GM23338 (cell line): Measurements from ENCODE around the gene NR3C1. TPM values are rescaled to one million over a fixed set of nuclear protein-coding genes. Genes with fewer than 3 reads are reported as not detected.

Experiments
- ATAC-seq: fragments of 200-7000 bp; cut with Tn5 transposase; 3 replicates; pipeline ENCODE4 v1.9.1; 2020
- DNase-seq: peaks from one replicate; pipeline ENCODE4 v3.0.0-alpha.2; 2015; ENCODE audit warnings: low spot score
- H2AFZ ChIP-seq: fragments of 200-600 bp; sonication (generic); 2 replicates; pipeline ENCODE4 v1.8.0; 2016; ENCODE audit warnings: antibody characterized with exemption, mild to moderate bottlenecking, moderate library complexity
- H3F3A ChIP-seq: fragments of 200-600 bp; sonication (generic); replicated peaks from 2 replicates; pipeline ENCODE4 v1.8.0; 2017; ENCODE audit warnings: antibody characterized with exemption, mixed run types, low read depth
- H3K27ac ChIP-seq: fragments of 200-600 bp; sonication (generic); 2 replicates; pipeline ENCODE4 v1.6.1; 2016; ENCODE audit warnings: low read depth
- H3K27me3 ChIP-seq: fragments of 200-600 bp; sonication (generic); 2 replicates; pipeline ENCODE4 v1.8.0; 2016; ENCODE audit warnings: mild to moderate bottlenecking, mixed run types, moderate library complexity; ENCODE audit not compliant: insufficient read depth
- H3K36me3 ChIP-seq: fragments of 200-600 bp; sonication (generic); 2 replicates; pipeline ENCODE4 v1.8.0; 2016; ENCODE audit warnings: mild to moderate bottlenecking; ENCODE audit not compliant: insufficient read depth
- H3K4me1 ChIP-seq: fragments of 200-600 bp; sonication (generic); 2 replicates; pipeline ENCODE4 v1.8.0; 2016; ENCODE audit warnings: mild to moderate bottlenecking, moderate library complexity; ENCODE audit not compliant: insufficient read depth
- H3K4me2 ChIP-seq: fragments of 200-600 bp; sonication (generic); 2 replicates; pipeline ENCODE4 v1.7.1; 2017; ENCODE audit warnings: mixed run types
- H3K4me3 ChIP-seq: fragments of 200-600 bp; sonication (generic); 2 replicates; pipeline ENCODE4 v1.6.1; 2016; ENCODE audit warnings: mixed run types
- H3K79me2 ChIP-seq: fragments of 200-600 bp; sonication (generic); replicated peaks from 2 replicates; pipeline ENCODE4 v1.8.0; 2017; ENCODE audit warnings: mild to moderate bottlenecking; ENCODE audit not compliant: insufficient read depth
- H3K9me2 ChIP-seq: fragments of 200-600 bp; sonication (generic); 2 replicates; pipeline ENCODE4 v1.8.0; 2017; ENCODE audit not compliant: insufficient read depth
- H4K20me1 ChIP-seq: fragments of 200-600 bp; sonication (generic); replicated peaks from 2 replicates; pipeline ENCODE4 v1.8.0; 2017; ENCODE audit warnings: mild to moderate bottlenecking; ENCODE audit not compliant: insufficient read depth
- H3K27ac Mint-ChIP-seq: 2 replicates; pipeline ENCODE4 v1.8.0; 2020; ENCODE audit warnings: inconsistent platforms, mild to moderate bottlenecking, moderate library complexity, mixed read lengths
- H3K27me3 Mint-ChIP-seq: 3 replicates; pipeline ENCODE4 v1.8.0; 2022; ENCODE audit warnings: low read depth, mild to moderate bottlenecking, moderate library complexity, mixed read lengths, inconsistent platforms; ENCODE audit not compliant: insufficient read depth, poor library complexity
- H3K36me3 Mint-ChIP-seq: 3 replicates; pipeline ENCODE4 v1.8.0; 2021; ENCODE audit warnings: low read depth, mild to moderate bottlenecking, inconsistent platforms, moderate library complexity, mixed read lengths
- H3K4me1 Mint-ChIP-seq: 3 replicates; pipeline ENCODE4 v1.8.0; 2020; ENCODE audit warnings: mild to moderate bottlenecking, inconsistent platforms, mixed read lengths
- H3K4me3 Mint-ChIP-seq: 3 replicates; pipeline ENCODE4 v1.8.0; 2021; ENCODE audit warnings: moderate library complexity, mild to moderate bottlenecking, inconsistent platforms, mixed read lengths
- H3K9me3 Mint-ChIP-seq: 3 replicates; pipeline ENCODE4 v1.8.0; 2020; ENCODE audit warnings: moderate library complexity, mild to moderate bottlenecking, inconsistent platforms, mixed read lengths
- CREB1 ChIP-seq: fragments of 250-450 bp; sonication (Bioruptor Pico); IDR thresholded peaks from 2 replicates; pipeline ENCODE4 v1.5.0; 2020; ENCODE audit warnings: low read depth, mild to moderate bottlenecking, moderate library complexity
- CTCF ChIP-seq, 2 experiments: fragments of 200-600 bp in 1 of 2; sonication (generic) in 1 of 2; conservative IDR thresholded peaks; 2 replicates each; pipeline versions ENCODE4 v1.5.1 to v1.6.1; 2016 to 2017; ENCODE audit warnings: antibody characterized with exemption in 2 of 2, low read depth in 2 of 2, mild to moderate bottlenecking in 2 of 2, moderate library complexity in 1 of 2
- ETS1 ChIP-seq: IDR thresholded peaks from 2 replicates; pipeline ENCODE4 v1.6.1; 2016; ENCODE audit warnings: antibody characterized with exemption
- EZH2 ChIP-seq: fragments of 200-600 bp; sonication (generic); IDR thresholded peaks from one replicate; pipeline ENCODE4 v1.8.0; 2017; ENCODE audit warnings: antibody characterized with exemption, mild to moderate bottlenecking, low read depth; ENCODE audit not compliant: unreplicated experiment
- EZH2phosphoT487 ChIP-seq: fragments of 200-600 bp; sonication (generic); IDR thresholded peaks from one replicate; pipeline ENCODE4 v1.8.1; 2018; ENCODE audit warnings: antibody characterized with exemption; ENCODE audit not compliant: unreplicated experiment
- JUNB ChIP-seq: IDR thresholded peaks from one replicate; pipeline ENCODE4 v1.6.1; 2016; ENCODE audit warnings: antibody characterized with exemption; ENCODE audit not compliant: unreplicated experiment
- NANOG ChIP-seq: IDR thresholded peaks from 2 replicates; pipeline ENCODE4 v1.6.1; 2016; ENCODE audit warnings: antibody characterized with exemption, borderline replicate concordance
- POLR2AphosphoS5 ChIP-seq: IDR thresholded peaks from 2 replicates; pipeline ENCODE4 v1.6.1; 2016; ENCODE audit warnings: antibody characterized with exemption, low read depth
- STAT1 ChIP-seq: IDR thresholded peaks from one replicate; pipeline ENCODE4 v1.6.1; 2016; ENCODE audit warnings: antibody characterized with exemption; ENCODE audit not compliant: unreplicated experiment
- ZNF114 ChIP-seq: fragments of 250-450 bp; sonication (Bioruptor Pico); IDR thresholded peaks from 2 replicates; pipeline ENCODE4 v1.5.0; 2020; ENCODE audit warnings: mild to moderate bottlenecking, moderate library complexity
- ZNF331 ChIP-seq: fragments of 250-450 bp; sonication (Bioruptor Pico); IDR thresholded peaks from 2 replicates; pipeline ENCODE4 v1.5.0; 2020; ENCODE audit warnings: low read depth, mild to moderate bottlenecking, moderate library complexity
- ZNF462 ChIP-seq: fragments of 250-450 bp; sonication (Bioruptor Pico); IDR thresholded peaks from 2 replicates; pipeline ENCODE4 v1.5.0; 2020; ENCODE audit warnings: mild to moderate bottlenecking, moderate library complexity
- polyA plus RNA-seq: library from polyadenylated mRNA; unstranded; fragments of >200 nt; fragmentation: Nextera tagmentation; extraction: Ambion mirVana; gene quantifications from 2 replicates; pipeline ENCODE4 v1.2.1, GENCODE V29; 2016
- total RNA-seq: library from RNA; depleted of rRNA; stranded (reverse); fragments of >200 nt; shearing (Covaris generic); gene quantifications from 2 replicates; pipeline ENCODE4 v1.2.3, GENCODE V29; 2014
- TF ChIP-seq, protein P1 (sequence below): IDR thresholded peaks from one replicate; pipeline ENCODE4 v1.6.1; 2018; ENCODE audit warnings: antibody characterized with exemption; ENCODE audit not compliant: unreplicated experiment

Gene NR3C1
- total and polyA plus RNA-seq, 2 experiments from 2014 or later = 1.2 to 4.6 TPM

DNA sequence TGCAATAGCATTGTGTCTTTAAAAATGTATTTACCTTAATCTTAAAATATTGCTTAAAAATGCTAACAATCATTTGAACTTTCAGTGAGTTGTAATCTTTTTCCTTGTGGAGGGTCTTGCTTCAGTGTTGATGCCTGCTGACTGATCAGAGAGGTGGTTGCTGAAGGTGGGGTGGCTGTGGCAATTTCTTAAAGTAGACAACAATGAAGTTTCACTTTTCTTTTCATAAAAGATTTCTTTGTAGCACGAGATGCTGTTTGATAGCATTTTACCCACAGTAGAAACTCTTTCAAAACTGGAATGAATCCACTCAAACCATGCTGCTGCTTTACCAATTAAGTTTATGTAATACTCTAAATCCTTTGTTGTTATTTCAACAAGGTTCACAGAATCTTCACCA, 50.8 kb downstream of the NR3C1 start:
- no peak for TF ChIP-seq ETS1
- TF ChIP-seq EZH2 = no peak
- TF ChIP-seq, protein P1, sequence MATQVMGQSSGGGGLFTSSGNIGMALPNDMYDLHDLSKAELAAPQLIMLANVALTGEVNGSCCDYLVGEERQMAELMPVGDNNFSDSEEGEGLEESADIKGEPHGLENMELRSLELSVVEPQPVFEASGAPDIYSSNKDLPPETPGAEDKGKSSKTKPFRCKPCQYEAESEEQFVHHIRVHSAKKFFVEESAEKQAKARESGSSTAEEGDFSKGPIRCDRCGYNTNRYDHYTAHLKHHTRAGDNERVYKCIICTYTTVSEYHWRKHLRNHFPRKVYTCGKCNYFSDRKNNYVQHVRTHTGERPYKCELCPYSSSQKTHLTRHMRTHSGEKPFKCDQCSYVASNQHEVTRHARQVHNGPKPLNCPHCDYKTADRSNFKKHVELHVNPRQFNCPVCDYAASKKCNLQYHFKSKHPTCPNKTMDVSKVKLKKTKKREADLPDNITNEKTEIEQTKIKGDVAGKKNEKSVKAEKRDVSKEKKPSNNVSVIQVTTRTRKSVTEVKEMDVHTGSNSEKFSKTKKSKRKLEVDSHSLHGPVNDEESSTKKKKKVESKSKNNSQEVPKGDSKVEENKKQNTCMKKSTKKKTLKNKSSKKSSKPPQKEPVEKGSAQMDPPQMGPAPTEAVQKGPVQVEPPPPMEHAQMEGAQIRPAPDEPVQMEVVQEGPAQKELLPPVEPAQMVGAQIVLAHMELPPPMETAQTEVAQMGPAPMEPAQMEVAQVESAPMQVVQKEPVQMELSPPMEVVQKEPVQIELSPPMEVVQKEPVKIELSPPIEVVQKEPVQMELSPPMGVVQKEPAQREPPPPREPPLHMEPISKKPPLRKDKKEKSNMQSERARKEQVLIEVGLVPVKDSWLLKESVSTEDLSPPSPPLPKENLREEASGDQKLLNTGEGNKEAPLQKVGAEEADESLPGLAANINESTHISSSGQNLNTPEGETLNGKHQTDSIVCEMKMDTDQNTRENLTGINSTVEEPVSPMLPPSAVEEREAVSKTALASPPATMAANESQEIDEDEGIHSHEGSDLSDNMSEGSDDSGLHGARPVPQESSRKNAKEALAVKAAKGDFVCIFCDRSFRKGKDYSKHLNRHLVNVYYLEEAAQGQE = no peak
- no peak for TF ChIP-seq STAT1
- no peak for TF ChIP-seq CREB1 (CRISPR knock-in tag)
- TF ChIP-seq NANOG = no peak
- TF ChIP-seq ZNF114 (CRISPR knock-in tag) = no peak
- TF ChIP-seq ZNF462 = no peak
- TF ChIP-seq ZNF331 (CRISPR knock-in tag) = no peak
- no peak for TF ChIP-seq EZH2phosphoT487
- TF ChIP-seq POLR2AphosphoS5 = no peak
- TF ChIP-seq CTCF (conservative IDR thresholded peaks at IDR 0.05; ENCODE audit: low read depth in 2 of 2) = no peak
- no peak for TF ChIP-seq JUNB
- no peaks in the 10 kb centered on the region for H3K36me3 ChIP-seq
- H3K27ac ChIP-seq = no peak overlapping the region
- H2AFZ ChIP-seq = no peak overlapping the region
- no peaks in the 10 kb centered on the region for H3K4me1 ChIP-seq
- H4K20me1 ChIP-seq = no peaks in the 10 kb centered on the region
- no peaks in the 10 kb centered on the region for H3F3A ChIP-seq
- Mint-ChIP-seq H3K9me3 (no peaks in the 10 kb centered on the region), H3K4me3 (no peak overlapping the region), H3K36me3 (no peaks in the 10 kb centered on the region), H3K27ac (no peak overlapping the region), H3K27me3 (peaks cover 1% of the 10 kb centered on the region), H3K4me1 (peaks cover 9% of the 10 kb centered on the region)
- DNase-seq = no peak
- no peaks in the 10 kb centered on the region for H3K79me2 ChIP-seq
- H3K9me2 ChIP-seq = no peaks in the 10 kb centered on the region; the same call in 1 of the 2 replicates
- H3K27me3 ChIP-seq = no peaks in the 10 kb centered on the region
- no peak overlapping the region for H3K4me3 ChIP-seq
- H3K4me2 ChIP-seq = no peak overlapping the region
- ATAC-seq = no peak
